DOHH2 (cell line): ENCODE measurements around the gene DPH3.

ENCODE experiments used
- H3F3A ChIP-seq: fragments of 200-600 bp; sonication (generic), shearing (Covaris generic); 2 replicates; pipeline ENCODE4 v1.6.0; 2016; ENCODE audit warnings: antibody characterized with exemption, mild to moderate bottlenecking; ENCODE audit not compliant: control insufficient read depth, insufficient read depth
- H3K27ac ChIP-seq: fragments of 200-600 bp; sonication (generic); 2 replicates; pipeline ENCODE4 v1.5.1; 2014; ENCODE audit warnings: low read depth, mild to moderate bottlenecking, low read length, moderate library complexity
- H3K27me3 ChIP-seq: fragments of 200-600 bp; sonication (generic); 2 replicates; pipeline ENCODE4 v1.6.1; 2014; ENCODE audit warnings: mild to moderate bottlenecking, low read length, mixed read lengths; ENCODE audit not compliant: control insufficient read depth
- H3K36me3 ChIP-seq: fragments of 200-600 bp; sonication (generic); 2 replicates; pipeline ENCODE4 v1.6.1; 2014; ENCODE audit warnings: mild to moderate bottlenecking, low read length, moderate library complexity, mixed read lengths; ENCODE audit not compliant: control insufficient read depth
- H3K4me1 ChIP-seq: fragments of 200-600 bp; sonication (generic); 2 replicates; pipeline ENCODE4 v1.6.1; 2014; ENCODE audit warnings: mild to moderate bottlenecking, low read length, mixed read lengths; ENCODE audit not compliant: control insufficient read depth
- H3K4me2 ChIP-seq: fragments of 200-600 bp; sonication (generic); 2 replicates; pipeline ENCODE4 v1.6.0; 2014; ENCODE audit warnings: mild to moderate bottlenecking, low read length, moderate library complexity
- H3K4me3 ChIP-seq: fragments of 200-600 bp; sonication (generic); 2 replicates; pipeline ENCODE4 v1.5.1; 2014; ENCODE audit warnings: mild to moderate bottlenecking, low read length, mixed read lengths
- H3K79me2 ChIP-seq: fragments of 200-600 bp; sonication (generic); 2 replicates; pipeline ENCODE4 v1.6.1; 2014; ENCODE audit warnings: mild to moderate bottlenecking, low read length, mixed read lengths; ENCODE audit not compliant: control insufficient read depth
- H3K9me2 ChIP-seq: fragments of 200-600 bp; sonication (generic); replicated peaks from 2 replicates; pipeline ENCODE4 v1.6.1; 2014; ENCODE audit warnings: mild to moderate bottlenecking, low read length, mixed read lengths; ENCODE audit not compliant: control insufficient read depth
- H3K9me3 ChIP-seq: fragments of 200-600 bp; sonication (generic); 2 replicates; pipeline ENCODE4 v1.6.1; 2014; ENCODE audit warnings: antibody characterized with exemption, low read length, mixed read lengths; ENCODE audit not compliant: control insufficient read depth, insufficient read depth
- H4K20me1 ChIP-seq: fragments of 200-600 bp; sonication (generic); 2 replicates; pipeline ENCODE4 v1.6.0; 2014; ENCODE audit warnings: low read depth, mild to moderate bottlenecking, antibody characterized with exemption, low read length, moderate library complexity; ENCODE audit not compliant: control insufficient read depth, insufficient read depth
- EZH2phosphoT487 ChIP-seq: fragments of 200-600 bp; sonication (generic); IDR thresholded peaks from 2 replicates; pipeline ENCODE4 v1.6.1; 2017; ENCODE audit warnings: borderline replicate concordance, mild to moderate bottlenecking, antibody characterized with exemption, low read length, moderate library complexity, mixed read lengths
- TF ChIP-seq, protein P1 (sequence below): fragments of 200-600 bp; sonication (generic); IDR thresholded peaks from one replicate; pipeline ENCODE4 v1.5.1; 2014; ENCODE audit warnings: antibody characterized with exemption, mild to moderate bottlenecking, low read depth, low read length; ENCODE audit not compliant: poor library complexity, severe bottlenecking

Gene DPH3

DNA sequence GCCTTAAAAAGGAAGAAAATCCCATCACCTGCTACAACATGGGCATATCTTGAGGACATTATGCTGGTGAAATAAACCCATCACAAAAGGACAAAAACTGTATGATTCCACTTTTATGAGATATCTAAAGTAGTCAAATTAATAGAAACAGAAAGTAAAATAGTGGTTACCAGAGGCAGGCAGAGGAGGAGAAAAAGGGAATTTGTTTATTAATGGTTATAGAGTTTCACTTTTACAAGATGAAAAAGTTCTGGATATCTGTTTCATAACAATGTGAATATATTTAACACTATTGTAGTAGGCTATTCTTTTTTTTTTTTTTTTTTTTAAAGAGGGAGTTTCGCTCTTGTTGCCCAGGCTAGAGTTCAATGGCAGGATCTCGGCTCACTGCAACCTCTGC lies 40.4 kb downstream of the DPH3 start:
- TF ChIP-seq, protein P1, sequence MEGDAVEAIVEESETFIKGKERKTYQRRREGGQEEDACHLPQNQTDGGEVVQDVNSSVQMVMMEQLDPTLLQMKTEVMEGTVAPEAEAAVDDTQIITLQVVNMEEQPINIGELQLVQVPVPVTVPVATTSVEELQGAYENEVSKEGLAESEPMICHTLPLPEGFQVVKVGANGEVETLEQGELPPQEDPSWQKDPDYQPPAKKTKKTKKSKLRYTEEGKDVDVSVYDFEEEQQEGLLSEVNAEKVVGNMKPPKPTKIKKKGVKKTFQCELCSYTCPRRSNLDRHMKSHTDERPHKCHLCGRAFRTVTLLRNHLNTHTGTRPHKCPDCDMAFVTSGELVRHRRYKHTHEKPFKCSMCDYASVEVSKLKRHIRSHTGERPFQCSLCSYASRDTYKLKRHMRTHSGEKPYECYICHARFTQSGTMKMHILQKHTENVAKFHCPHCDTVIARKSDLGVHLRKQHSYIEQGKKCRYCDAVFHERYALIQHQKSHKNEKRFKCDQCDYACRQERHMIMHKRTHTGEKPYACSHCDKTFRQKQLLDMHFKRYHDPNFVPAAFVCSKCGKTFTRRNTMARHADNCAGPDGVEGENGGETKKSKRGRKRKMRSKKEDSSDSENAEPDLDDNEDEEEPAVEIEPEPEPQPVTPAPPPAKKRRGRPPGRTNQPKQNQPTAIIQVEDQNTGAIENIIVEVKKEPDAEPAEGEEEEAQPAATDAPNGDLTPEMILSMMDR = no peak
- no peak for TF ChIP-seq EZH2phosphoT487
- Histone ChIP-seq H4K20me1 (no peaks in the 10 kb centered on the region), H3K4me3 (no peak overlapping the region), H3K9me2 (no peaks in the 10 kb centered on the region), H3K27me3 (peaks cover 5% of the 10 kb centered on the region; the same call in 1 of the 2 replicates), H3K79me2 (no peaks in the 10 kb centered on the region), H3K27ac (no peak overlapping the region), H3F3A (no peaks in the 10 kb centered on the region), H3K36me3 (no peaks in the 10 kb centered on the region), H3K4me1 (no peaks in the 10 kb centered on the region), H3K4me2 (no peak overlapping the region), H3K9me3 (no peaks in the 10 kb centered on the region)

DNA sequence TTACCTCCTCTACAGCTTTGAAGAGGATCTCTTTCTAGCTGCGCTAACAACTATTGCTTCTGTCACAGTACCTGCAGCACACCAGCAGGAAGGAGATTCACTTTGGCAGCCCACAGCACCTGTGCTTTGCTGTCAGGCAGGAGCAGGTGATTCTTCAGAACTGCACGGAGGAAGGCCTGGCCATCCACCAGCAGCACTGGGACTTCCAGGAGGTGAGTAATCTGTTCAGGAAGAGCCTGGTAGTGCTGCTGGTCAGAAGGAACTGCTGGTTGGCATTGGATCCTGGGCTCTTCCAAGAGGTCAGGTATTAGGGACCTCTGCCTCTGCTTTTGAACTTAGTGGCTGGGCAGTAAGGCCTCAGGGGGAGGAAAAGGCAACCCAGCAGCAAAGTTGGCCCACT lies 42.2 kb downstream of the DPH3 start:
- Histone ChIP-seq H3K9me3 (no peaks in the 10 kb centered on the region), H3K79me2 (no peaks in the 10 kb centered on the region), H3K27ac (no peak overlapping the region), H3K27me3 (peaks cover 5% of the 10 kb centered on the region; the same call in 1 of the 2 replicates), H3K9me2 (no peaks in the 10 kb centered on the region), H3K4me1 (no peaks in the 10 kb centered on the region), H4K20me1 (no peaks in the 10 kb centered on the region), H3K36me3 (no peaks in the 10 kb centered on the region), H3F3A (no peaks in the 10 kb centered on the region), H3K4me2 (no peak overlapping the region), H3K4me3 (no peak overlapping the region)
- TF ChIP-seq, protein P1 = no peak
- TF ChIP-seq EZH2phosphoT487 = no peak

DNA sequence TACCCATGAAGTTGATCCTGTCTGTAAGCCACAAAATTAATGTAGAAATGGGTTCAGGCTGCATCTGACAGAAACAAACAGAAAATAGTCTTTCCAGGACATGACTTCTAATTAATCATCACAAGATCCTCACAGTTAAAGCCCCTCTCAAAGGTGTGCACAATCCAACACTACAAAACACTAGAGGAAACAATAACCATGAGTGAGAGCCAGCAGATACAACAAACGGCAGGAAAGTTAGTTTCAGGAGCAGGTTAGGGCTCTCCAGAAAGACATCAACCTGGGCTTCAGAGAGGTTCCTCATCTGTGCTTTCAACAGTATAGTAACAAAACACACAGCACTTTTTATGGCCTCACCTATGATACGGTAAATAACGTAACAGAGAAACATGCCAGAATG lies 42.8 kb downstream of the DPH3 start:
- Histone ChIP-seq H3K36me3 (no peaks in the 10 kb centered on the region), H4K20me1 (no peaks in the 10 kb centered on the region), H3K4me3 (no peak overlapping the region), H3K4me1 (no peaks in the 10 kb centered on the region), H3K27ac (no peak overlapping the region), H3K9me3 (no peaks in the 10 kb centered on the region), H3K9me2 (no peaks in the 10 kb centered on the region), H3F3A (no peaks in the 10 kb centered on the region), H3K27me3 (peaks cover 5% of the 10 kb centered on the region; the same call in 1 of the 2 replicates), H3K4me2 (no peak overlapping the region), H3K79me2 (no peaks in the 10 kb centered on the region)
- TF ChIP-seq EZH2phosphoT487 = no peak
- TF ChIP-seq, protein P1 = no peak

DNA sequence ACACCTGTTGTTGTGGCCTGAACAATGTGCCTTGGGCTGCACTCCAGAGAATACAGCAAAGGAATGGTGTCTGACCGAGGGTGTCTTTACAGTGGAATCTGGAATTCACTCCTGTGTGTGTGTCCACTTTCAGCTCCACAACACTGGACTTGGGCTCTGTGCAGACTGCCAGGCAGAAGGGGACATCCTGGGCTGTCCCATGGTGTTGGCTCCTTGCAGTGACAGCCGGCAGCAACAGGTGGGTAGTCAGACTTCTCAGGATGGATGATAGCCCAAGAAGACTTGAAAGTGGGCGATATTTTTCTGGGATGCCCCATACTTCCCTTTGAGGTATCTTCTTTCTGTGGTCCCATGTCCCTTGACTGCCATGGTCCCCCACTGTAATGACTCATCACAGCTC lies 45.0 kb downstream of the DPH3 start:
- Histone ChIP-seq H3K4me1 (no peaks in the 10 kb centered on the region), H3F3A (no peaks in the 10 kb centered on the region), H3K9me2 (no peaks in the 10 kb centered on the region), H3K79me2 (no peaks in the 10 kb centered on the region), H3K36me3 (no peaks in the 10 kb centered on the region), H4K20me1 (no peaks in the 10 kb centered on the region), H3K4me3 (no peak overlapping the region), H3K27me3 (peaks cover 5% of the 10 kb centered on the region; the same call in 1 of the 2 replicates), H3K27ac (no peak overlapping the region), H3K4me2 (no peak overlapping the region), H3K9me3 (no peaks in the 10 kb centered on the region)
- TF ChIP-seq, protein P1 = no peak
- no peak for TF ChIP-seq EZH2phosphoT487
